GM21423 (cell line): Measurements from ENCODE around the gene IFRD2.

Source experiments
- ATAC-seq: cut with Tn5 transposase; IDR thresholded peaks from one replicate; pipeline ENCODE4 v1.9.1; 2021; ENCODE audit warnings: mild to moderate bottlenecking, moderate library complexity; ENCODE audit not compliant: unreplicated experiment

IFRD2 gene

DNA sequence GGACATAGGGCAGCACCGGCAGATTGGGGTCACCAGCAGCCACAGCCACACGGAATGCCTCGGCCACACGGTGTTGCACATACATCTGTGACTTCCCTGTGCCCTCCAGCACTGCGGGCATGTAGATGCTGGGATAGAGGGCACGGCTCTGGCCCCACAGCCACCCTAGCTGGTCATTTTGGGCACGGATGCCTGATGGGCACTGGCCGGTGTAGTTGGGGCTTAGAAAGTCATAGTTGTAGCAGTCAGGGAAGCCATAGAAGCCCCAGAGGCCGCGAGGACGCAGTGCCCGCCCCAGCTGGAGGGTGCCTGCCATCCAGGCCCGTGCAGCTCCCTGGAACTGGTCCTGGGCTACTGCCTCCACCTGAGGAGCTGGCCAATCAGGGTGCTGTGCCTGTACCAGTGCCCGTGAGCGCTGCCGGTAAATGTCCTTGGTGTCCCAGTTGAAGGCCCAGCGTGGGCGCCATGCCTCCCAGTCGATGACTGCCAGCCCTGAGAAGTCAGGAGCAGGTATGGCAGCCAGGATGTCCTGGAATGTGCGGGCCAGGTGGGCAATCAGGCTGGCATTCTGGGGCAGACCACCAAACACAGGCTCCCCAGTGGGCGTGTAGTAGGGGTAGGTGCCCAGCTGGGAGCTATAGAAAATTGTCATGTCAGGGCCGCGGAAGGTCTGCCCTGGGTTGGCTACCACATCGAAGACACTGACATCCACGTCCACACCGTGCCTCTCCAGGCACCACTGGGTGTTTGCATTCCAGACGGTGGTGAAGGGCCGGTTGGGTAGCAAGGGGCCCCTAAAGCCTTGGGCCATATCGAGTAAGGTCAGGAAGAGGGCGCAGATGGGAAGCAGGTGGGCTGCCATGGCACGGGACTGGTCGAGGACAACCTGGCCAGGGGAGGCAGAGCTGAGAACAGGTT lies 10.1 kb upstream of the IFRD2 start:
- ATAC-seq, result no peak

DNA sequence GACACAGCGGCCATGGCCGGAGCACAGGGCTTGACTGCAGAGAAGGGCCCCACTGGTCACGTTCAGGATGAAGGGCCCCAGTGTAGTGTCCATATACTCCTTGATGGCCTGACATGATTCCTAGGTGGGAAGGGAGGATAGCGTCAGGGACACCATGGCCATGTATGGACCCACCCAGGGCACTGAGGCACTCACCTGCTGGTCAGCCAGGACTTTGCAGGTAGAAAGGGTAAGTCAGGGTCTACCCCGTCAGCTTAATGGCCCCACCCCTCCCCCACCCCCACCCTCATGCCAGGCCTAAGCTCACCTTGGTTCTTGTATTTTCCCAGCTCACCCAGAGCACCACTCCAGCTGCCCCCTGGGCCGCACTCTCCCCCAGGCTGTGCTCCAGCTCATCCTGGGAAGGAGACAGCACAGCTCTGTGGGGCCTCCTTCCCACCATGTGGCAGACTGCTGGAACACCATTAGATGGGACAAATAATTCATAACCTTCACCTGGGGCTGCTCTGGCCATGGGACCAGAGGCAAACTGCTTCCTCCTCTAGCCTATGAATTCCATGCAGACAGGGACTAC lies 8.5 kb upstream of the IFRD2 start:
- no peak for ATAC-seq

DNA sequence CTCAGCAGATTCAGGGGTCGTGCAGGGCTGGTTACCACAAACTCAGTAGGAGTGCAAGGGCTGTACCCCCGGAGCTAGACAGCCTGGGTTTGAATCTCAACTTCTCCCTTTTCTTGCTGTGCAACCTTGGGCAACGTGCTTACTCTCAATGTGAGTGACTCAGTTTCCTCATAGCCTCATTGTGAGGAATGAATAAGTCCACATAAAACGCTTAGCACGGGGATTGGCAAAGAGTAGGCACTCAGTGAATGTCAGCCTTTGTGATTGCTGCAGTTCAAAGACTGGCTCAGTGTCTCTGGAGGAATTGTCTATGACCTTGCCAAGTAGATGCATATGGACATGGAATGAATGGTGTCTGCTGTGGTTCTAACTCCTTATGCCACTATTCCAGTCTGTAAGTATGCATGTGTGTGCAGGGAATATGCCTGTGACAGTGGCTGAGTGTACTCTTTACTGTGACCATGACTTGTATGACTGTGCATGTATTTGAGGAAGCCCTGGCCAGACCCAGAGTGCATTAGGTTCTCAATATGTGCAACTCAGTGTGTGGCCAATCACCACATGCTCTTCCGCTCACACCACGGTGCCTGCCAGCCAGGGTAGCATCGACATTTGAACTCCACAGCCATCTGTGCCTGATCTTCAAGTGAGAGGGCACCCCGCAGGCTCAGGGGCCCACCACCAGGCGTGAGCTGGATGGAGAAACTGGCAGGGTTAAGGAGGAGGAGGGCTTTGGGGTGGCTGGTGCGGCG lies 7.9 kb upstream of the IFRD2 start:
- ATAC-seq, result no peak

DNA sequence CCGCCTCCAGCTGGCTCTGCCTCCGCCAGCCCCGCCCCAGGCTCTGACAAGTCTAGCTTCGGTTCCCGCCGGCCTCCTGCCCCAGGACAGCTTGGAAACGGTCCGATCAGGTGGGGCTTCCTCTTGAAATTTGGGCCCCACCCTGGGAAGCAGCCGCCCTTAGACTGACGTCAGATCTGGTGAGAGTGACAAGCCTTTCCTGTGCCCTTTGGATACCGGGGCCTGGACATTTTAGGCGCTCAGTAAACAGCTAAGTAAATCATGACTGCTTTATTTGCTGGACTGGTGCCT lies 7.4 kb upstream of the IFRD2 start:
- no peak for ATAC-seq

DNA sequence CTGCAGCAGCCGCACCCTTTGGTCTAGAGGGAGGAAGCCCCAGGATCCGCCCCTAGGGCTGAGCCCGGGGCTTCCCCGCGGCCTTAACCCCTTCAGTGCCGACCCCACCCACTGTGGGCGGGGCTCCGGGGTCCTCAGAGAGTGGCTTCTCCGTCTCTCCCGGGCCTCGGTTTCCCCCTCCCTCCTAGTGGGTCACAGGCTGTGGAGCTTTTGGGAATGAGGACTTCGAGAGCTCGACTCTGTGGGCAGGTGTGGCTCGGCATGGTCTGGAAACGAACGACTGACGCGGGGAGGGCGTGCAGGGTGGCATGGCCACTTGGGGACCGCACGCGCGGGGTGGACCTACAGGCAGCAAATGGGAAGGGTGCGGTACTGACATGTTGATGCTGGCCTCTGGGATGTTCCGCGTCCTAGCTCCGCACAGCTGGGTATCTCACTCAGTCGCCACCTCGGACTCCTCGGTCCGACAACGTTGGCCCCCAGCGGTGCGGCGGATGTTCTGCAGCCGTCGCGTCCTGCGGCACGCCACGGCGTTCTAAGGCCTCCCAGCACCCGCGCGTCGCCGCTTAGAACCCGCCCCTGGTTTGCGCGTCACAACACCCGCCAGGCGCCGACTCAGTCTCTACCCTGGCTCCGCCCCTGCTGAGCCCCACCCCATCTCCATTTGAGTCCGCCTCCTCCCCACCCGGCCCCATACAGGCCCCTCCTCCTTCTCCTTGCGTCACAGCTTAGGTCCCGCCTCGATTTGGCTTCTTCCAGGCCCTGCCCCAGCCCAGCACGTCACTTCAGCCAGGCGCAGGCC lies 6.8 kb upstream of the IFRD2 start, which contains the start of the genes HYAL3 and NAA80:
Gene HYAL3, minus strand, starts transcription at position 570 of the 802 bp plus-strand sequence. CDS start 3,803 bp downstream, outside the sequence.
Gene NAA80, minus strand, starts transcription at position 570 of the 802 bp plus-strand sequence. CDS start 1,942 bp downstream, outside the sequence.
- ATAC-seq, result peak; percentile 81

DNA sequence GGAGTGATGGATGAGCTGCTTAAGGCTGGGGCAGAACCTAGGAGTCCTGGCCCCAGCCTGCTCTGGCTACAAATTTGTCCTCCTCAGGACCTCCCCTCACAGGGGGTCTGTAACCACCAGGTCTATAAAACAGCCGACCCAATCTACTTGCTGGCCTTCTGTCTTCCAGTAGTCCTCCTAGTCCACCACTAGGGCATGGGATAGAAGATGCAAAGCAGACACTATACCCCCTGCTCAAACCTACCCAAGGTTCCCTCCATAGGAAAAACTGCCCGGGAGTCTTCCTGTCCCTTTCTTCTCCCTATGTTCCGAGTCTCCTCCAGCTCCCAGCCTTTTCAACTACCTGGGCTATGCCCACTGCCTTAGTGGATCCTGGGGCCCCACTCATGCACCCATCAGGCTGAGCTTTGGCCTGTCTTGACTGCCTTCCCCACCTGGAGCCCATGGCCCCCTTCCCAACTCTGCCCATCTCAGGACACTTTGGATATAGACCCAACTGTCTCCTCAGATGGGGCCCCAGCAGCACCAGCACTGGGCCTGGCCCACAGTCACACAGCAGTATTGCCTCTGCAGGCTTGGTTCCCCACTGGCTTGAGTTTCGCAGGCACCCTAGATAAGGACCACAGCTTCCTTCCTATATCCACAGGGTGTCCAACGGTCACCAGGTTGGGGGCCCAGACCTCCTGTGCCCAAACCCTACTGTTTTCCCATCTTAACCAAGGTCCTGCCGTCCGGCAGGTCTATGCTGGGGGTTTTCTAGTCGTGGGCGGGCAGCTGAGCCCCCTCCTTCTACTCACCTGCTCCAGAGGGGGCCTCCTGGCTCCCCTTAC lies 5.9 kb upstream of the IFRD2 start:
- ATAC-seq, result no peak

DNA sequence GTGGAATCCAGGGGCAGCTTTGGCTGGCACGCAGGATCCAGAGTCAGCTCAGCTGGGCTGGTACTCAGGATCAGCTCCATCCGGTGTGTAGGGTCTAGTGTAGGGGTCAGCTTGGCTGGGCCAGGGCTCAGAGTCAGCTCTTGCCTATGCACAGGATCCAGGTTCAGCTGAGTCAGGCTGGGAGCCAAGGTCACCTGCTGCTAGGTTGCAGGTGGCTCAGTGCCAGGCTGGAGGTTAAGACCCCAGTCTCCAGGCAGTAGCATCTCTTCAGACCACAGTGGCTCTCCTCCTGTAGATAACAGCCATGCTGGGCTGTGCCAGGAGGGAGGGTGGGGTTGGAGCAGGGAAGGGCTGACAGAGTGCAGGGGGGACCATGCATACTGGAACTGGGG lies 5.2 kb upstream of the IFRD2 start:
- ATAC-seq, result no peak

DNA sequence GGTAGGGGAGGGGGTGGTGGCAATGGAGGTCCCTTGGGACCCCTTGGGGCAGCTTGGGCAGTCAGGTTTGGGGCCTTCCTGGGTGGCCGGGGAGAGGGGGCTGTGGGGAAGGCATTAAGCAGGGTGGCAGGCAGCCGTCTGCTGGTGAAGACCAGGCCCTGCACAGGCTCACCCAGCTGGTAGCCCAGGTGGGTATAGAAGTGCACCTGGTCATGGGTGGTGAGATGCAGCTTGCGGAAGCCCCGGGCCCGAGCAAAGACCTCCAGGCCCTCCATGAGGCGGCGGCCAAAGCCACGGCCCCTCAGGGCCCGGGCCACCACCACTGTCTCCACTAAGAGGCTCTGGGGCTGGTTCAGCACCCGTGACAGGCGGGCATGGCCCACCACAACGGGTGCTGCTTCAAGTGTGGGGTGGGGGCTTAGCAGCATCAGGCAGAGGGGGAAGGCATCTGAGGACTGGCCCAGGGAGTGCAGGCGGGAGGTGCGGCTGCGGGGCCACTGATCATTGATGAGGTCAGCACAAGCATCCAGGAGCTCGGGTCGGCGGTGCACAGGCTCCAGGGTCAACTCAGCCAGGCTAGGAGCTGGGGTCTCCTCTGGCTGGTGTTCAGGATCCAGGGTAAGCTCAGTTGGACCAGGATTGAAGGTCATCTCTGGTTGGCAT lies 4.6 kb upstream of the IFRD2 start:
- no peak for ATAC-seq

DNA sequence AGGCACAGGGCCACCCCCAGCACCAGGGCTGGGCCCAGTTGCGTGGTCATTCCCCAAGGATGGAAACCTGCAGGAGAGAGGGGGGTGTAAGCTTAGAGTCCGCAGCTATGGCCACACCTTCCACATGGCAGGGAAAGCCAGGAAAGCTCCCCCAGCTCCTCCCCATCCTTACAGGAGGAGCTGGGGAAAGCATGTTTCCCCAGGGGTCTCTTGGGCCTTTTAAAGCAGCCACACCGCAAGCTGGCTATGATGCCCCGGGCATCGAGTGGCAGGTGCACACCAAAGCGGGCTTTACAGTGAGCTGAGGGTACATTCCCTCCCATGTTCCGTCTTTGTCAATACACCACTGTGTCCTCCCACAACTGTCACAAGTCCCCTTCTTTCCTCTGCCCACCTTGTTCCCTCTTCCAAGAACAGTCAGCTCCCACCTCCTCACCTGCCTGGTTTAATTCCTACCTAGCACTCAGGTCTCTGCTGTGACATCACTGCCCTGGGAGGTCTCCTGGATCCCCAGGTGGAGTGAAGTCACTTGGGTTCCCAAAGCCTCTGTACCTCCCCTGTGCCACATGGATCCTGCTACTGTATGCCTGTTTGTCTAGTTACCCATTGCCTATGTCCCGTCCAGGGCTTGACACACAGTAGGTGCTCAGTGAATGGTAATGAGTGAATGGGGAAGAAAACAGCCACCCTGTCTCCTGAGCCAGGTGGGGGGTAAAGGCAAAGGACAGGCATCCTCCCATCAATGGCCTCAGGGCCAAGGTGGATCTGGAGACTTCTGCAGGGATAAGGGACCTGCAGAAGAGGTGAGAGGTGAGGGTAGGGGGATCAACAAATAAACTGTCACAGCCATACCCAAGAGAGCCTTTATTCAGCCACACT lies 3.6 kb upstream of the IFRD2 start:
- ATAC-seq, result no peak

DNA sequence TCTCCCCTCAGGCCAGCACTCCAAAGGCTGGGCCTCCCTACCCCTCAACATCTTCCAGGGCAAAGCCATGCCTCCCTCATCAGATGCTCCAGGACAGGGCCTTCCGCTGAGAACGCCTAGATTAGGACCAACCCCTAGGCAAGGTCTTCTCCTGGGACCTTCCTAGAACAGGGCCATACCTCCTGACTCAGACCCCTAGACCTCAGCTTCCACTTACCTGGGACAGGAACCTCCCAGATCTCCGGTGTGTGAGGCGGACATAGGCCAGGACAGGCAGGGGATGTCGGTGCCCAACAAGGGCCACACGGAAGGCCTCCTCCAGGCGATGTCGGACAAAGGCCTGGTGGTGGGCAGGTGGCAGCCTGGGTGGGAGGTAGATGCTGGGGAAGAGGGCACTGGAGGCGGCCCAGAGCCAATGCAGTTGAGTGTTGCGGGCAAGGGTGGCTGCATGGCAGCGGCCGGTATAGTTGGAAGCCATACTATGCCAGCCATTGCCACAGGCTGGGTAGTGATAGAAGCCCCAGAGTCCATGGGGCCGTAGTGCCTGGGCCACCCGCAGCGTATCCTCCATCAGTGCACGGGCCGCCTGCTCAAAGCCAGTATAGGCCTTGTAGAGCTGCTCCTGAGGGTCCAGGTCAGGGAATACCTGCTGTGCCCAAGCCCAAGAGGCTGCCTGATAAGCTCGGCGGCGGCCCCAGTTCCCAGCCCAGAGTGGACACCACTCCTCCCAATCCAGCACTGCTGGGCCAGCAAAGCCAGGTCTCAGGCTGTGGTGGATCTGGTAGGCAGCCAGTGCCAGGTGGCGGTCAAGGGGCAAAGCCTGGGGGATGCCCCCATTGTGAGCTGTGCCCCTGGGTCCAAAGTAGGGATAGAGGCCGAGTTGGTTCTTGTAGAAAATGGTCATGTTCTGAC lies 2.5 kb upstream of the IFRD2 start:
- ATAC-seq, result no peak

DNA sequence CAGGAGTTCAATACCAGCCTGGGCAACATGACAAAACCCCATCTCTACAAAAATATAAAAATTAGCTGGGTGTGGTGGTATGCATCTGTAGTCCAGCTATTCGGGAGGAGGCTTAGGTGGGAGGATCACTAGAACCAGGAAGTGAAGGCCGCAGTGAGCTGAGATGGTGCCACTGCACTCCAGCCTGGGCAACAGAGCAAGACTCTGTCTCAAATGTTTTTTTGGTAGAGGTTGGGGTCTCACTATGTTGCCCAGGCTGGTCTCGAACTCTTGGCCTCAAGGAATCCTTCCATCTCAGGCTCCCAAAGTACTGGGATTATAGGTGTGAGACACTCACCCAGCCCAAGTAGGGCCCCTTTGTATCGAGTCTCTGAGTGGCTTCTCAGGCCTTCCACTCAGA lies 1.9 kb upstream of the IFRD2 start:
- no peak for ATAC-seq

DNA sequence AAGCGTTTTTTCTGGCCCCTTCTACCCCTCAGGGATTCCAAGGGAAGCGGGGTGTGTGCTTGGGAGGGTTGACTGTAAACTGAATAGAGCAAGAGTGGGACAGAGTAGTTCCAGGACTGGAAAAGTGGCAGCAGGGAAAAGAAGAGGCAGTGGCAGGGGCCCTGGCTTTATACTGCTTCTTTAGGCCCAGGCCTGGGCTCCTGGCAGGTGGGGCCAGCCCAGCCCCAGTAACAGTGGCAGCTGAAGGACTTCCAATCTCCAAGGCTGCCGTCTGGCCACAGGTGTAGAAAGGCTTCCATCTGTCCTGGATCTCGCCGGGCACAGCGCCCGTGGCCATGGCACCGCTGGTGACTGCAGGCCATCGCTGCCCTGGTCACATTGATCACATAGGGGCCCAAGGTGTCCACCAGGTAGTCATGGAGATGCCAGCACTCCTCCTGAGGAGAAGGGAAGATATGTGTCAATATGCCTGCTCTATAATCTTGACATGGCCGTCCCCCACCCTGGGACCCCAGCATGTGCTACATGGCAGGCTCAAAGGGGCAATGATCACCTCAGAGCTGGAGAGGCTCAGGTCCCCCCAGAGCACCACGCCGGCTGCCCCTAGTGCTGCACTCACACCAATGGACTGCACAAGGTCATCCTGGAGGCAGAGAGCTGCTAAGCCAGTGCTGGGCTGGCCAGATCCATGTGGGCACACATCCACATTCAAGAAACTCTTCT lies 1.0 kb upstream of the IFRD2 start:
- no peak for ATAC-seq

DNA sequence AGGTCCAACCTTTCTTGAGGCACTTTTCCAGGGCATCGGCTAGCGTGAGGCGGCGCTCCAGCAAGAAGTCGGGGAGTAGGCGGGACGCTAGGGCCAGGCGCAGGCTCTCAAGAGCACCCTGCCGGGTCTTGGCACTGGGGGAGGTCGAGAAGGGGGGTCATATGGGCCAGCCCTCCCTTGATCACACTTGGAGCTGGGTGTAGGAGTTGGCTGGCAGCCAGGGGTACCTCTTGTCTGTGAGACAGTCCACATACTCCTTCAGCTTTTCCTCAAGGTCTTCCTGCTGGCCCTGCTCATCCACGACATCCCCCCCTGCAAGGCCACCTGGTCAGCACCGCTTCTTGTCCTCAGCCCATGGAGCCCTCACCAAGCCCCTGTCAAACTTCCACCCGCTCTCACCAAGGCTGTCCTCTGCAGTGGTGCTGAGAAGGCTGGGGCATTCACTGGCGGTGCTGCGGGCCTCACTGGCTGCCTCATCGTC lies 2.0 kb downstream of the IFRD2 start:
- no peak for ATAC-seq

DNA sequence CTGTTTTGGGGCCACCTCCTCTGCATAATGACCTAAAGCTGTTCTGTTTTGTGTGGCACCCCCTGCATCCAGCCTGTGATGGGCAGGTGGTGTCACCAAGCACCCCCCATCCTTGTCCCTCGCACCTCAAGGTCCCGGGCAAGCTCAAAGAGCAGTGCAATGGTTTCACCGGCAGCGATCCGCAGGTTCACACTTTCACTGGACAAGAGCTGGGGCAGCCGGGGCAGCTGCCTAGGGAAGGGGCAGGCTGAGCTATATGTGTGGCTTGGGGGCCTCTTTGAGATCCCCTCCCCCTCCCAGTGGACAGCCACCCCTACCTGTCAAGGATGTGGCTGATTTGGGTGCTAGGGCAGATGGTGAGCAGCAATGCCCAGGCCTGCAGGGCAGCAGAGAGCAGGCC lies 3.1 kb downstream of the IFRD2 start:
- ATAC-seq, result no peak

DNA sequence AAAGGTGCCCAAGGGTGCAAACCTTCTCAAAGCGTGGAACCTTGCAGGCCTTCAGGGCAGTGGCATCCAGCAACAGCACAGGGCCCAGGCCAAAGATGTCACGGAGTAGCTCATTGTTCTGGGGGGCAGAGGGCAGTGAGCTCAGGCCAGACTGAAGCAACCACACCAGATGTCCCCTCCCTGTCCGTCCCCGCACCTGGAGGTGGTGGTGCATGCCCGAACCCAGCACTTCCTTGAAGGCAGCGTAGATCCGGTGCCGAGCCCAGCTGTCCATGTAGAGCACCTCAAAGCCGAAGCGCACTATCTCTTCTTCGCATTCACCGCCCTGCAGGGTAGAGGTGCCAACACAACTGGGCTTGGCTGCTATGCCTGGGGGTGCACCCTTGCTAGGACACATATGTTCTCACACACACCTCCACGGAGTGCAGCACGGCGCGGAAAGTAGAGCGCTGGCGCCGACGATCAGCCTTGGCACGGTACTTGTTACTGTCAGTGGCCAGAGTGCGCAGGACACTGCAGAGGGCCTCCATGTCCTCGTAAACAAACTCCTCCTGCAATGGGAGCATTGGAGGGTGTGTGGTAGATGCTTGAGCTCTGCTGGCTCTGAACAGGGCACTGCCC lies 3.7 kb downstream of the IFRD2 start:
- ATAC-seq, result no peak

DNA sequence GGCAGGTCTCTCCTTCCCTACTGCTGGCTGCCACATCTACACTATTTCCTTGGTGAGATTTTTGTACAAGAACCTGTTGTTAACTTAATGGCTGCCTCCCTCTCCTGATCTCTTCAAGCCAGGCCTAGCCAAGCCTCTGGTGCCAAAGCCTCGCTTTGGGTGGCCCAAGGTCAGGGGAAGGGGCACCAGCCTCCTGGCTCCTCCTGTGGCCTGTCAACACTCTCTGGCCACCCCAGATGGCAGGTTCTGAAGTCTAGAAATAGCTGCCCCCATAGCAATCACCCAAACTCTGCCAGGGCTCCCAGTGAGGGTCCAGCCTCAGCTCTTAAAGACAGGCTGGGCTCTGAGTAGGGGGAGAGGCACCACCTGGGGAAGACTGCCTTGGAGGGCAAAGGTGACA lies 5.0 kb downstream of the IFRD2 start:
- no peak for ATAC-seq
